Measurements from ENCODE around the gene C1QTNF1. TPM values are rescaled to one million over a fixed set of nuclear protein-coding genes. Genes with fewer than 3 reads are reported as not detected.

C1QTNF1 gene
- total and polyA plus RNA-seq, 9 of the 15 experiments (the other 6 are each of a cell fraction or from before 2014, with no cell fraction given) = 0.09 TPM; not detected in 8

- ChIA-PET CTCF (ENCODE audit: low intra/inter-chr PET ratio) (no interaction called here), POLR2A (interaction anchor here (0.8 to 1.1 kb wide), 3 partner anchors 8 to 1338 kb away, joined by 3 read pairs; no protein-coding TSS in a partner anchor)
- Histone ChIP-seq H3K27ac (ENCODE audit: extremely low read depth, low read depth, low read length) (no peak overlapping the region), H3K4me2 (ENCODE audit: insufficient read depth, low read length) (peak overlapping the region; percentile 32; the same call in 1 of the 2 replicates), H3K4me3 (no peak overlapping the region), H4K20me1 (replicated peaks; ENCODE audit: control insufficient read depth, insufficient read depth, low read length) (no peaks in the 10 kb centered on the region), H2AFZ (ENCODE audit: low read depth, low read length) (peak overlapping the region; percentile 48), H3K4me1 (replicated peaks in 1 of 2; ENCODE audit: control insufficient read depth in 2 of 2, insufficient read depth in 2 of 2, low read length in 2 of 2) (peaks cover 0 to 70% of the 10 kb centered on the region in 2 experiments; a peak in 3 of 5 replicates), H3K27me3 (ENCODE audit: control insufficient read depth in 2 of 2, insufficient read depth in 2 of 2, low read length in 2 of 2) (peaks cover 3 to 12% of the 10 kb centered on the region in 2 experiments; a peak in 3 of 5 replicates), H3K36me3 (ENCODE audit: control insufficient read depth, insufficient read depth, low read length) (no peaks in the 10 kb centered on the region), H3K9ac (ENCODE audit: insufficient read depth in 1 of 2, low read depth in 2 of 2, low read length in 2 of 2) (0 out of 4 replicates have a peak overlapping the region, but pooled peaks of 1 of the 2 experiments have one; percentile 48), H3K9me1 (ENCODE audit: control insufficient read depth, insufficient read depth, low read length) (no peaks in the 10 kb centered on the region), H3K9me3 (replicated peaks; ENCODE audit: control insufficient read depth, insufficient read depth, low read depth, low read length) (no peaks in the 10 kb centered on the region), H3K79me2 (ENCODE audit: control insufficient read depth, insufficient read depth, low read length) (no peaks in the 10 kb centered on the region)
- FAIRE-seq (peak; percentile 99), ATAC-seq (peak; percentile 23), DNase-seq (ENCODE audit: extremely low read depth in 1 of 4, low spot score in 3 of 4) (peak in 2 of 4 experiments; percentile 40 to 51)
- in situ Hi-C loops (cut with MboI) (no loop called here), intact Hi-C loops (cut with micrococcal nuclease) (no loop called here)
- no TSS peak for BruUV-seq (replicated peaks)
- 46% methylated on average over 27 of the region's 30 CpGs for WGBS (ENCODE audit: insufficient coverage, low coverage, missing lambda C conversion rate)
- TF ChIP-seq LCOR (CRISPR knock-in tag; IDR thresholded peaks at IDR 0.05) = peak; percentile 30; the same call in 1 of the 2 replicates
- TF ChIP-seq SMARCE1 (IDR thresholded peaks at IDR 0.05) = no peak
- no peak for TF ChIP-seq ILK (tag; IDR thresholded peaks at IDR 0.05; ENCODE audit: borderline replicate concordance, low read depth)
- no peak for TF ChIP-seq MNT (conservative IDR thresholded peaks at IDR 0.05)
- no peak for TF ChIP-seq ASH1L (IDR thresholded peaks at IDR 0.05; ENCODE audit: borderline replicate concordance, low read depth, partially characterized antibody)
- no peak for TF ChIP-seq ZC3H11A (IDR thresholded peaks at IDR 0.05; ENCODE audit: low read depth, low read length)
- peak; percentile 56 for TF ChIP-seq TEAD4 (IDR thresholded peaks at IDR 0.05; ENCODE audit: low read length)
- no peak for TF ChIP-seq TEAD4 (CRISPR knock-in tag; IDR thresholded peaks at IDR 0.05; ENCODE audit: borderline replicate concordance)
- TF ChIP-seq FOS (IDR thresholded peaks at IDR 0.05; ENCODE audit: extremely low read depth, insufficient read length) = no peak
- TF ChIP-seq ZBTB26 (CRISPR knock-in tag; IDR thresholded peaks at IDR 0.05) = no peak
- TF ChIP-seq IRF1 (CRISPR knock-in tag; IDR thresholded peaks at IDR 0.05; ENCODE audit: borderline replicate concordance) = no peak
- peak; percentile 95; the same call in 1 of the 2 replicates for TF ChIP-seq EZH2 (IDR thresholded peaks at IDR 0.05; ENCODE audit: borderline replicate concordance, low read depth, low read length)
Measured at GRCh38 chr17:78974635-78975591, 49.1 kb upstream of the C1QTNF1 start.

Measured in K562 (cell line).